Neural cell (in vitro differentiated cells): Measurements from ENCODE around the gene ZNF638. TPM values are rescaled to one million over a fixed set of nuclear protein-coding genes. Genes with fewer than 3 reads are reported as not detected.

ENCODE experiments used
- H2AFZ ChIP-seq: fragments of 200-600, 300-800 bp; sonication (generic), shearing (Covaris generic); 2 replicates; pipeline ENCODE4 v1.6.0; 2014; ENCODE audit warnings: low read depth, mild to moderate bottlenecking, antibody characterized with exemption, low read length, moderate library complexity
- H3F3A ChIP-seq: fragments of 200-600 bp; shearing (Covaris generic); 2 replicates; pipeline ENCODE4 v1.6.1; 2016; ENCODE audit warnings: mild to moderate bottlenecking, moderate library complexity, mixed read lengths, antibody characterized with exemption, low read length; ENCODE audit not compliant: insufficient read depth, poor library complexity, severe bottlenecking
- H3K27ac ChIP-seq: fragments of 200-600, 300-800 bp; sonication (generic), shearing (Covaris generic); 2 replicates; pipeline ENCODE4 v1.5.1; 2014; ENCODE audit warnings: mild to moderate bottlenecking, low read length, moderate library complexity
- H3K27me3 ChIP-seq: fragments of 300-800, 200-600 bp; sonication (generic), shearing (Covaris generic); 2 replicates; pipeline ENCODE4 v1.6.0; 2014; ENCODE audit warnings: mild to moderate bottlenecking, low read depth, low read length, moderate library complexity; ENCODE audit not compliant: insufficient read depth
- H3K36me3 ChIP-seq: fragments of 300-800, 200-600 bp; sonication (generic), shearing (Covaris generic); 2 replicates; pipeline ENCODE4 v1.5.1; 2014; ENCODE audit warnings: mild to moderate bottlenecking, antibody characterized with exemption, low read length, moderate library complexity; ENCODE audit not compliant: insufficient read depth
- H3K4me2 ChIP-seq: fragments of 300-800, 200-600 bp; sonication (generic), shearing (Covaris generic); 2 replicates; pipeline ENCODE4 v1.6.0; 2014; ENCODE audit warnings: mild to moderate bottlenecking, low read length
- H3K4me3 ChIP-seq: fragments of 300-800, 200-600 bp; sonication (generic), shearing (Covaris generic); 2 replicates; pipeline ENCODE4 v1.5.1; 2014; ENCODE audit warnings: mild to moderate bottlenecking, low read length, moderate library complexity
- H3K79me2 ChIP-seq: fragments of 200-600 bp; shearing (Covaris generic); replicated peaks from 2 replicates; pipeline ENCODE4 v1.6.0; 2014; ENCODE audit warnings: mild to moderate bottlenecking, low read length, moderate library complexity; ENCODE audit not compliant: insufficient read depth
- H3K9ac ChIP-seq: fragments of 300-800, 200-600 bp; sonication (generic), shearing (Covaris generic); 2 replicates; pipeline ENCODE4 v1.6.1; 2016; ENCODE audit warnings: mild to moderate bottlenecking, low read length, mixed read lengths
- H3K9me2 ChIP-seq: fragments of 200-600 bp; shearing (Covaris generic); 2 replicates; pipeline ENCODE4 v1.6.1; 2016; ENCODE audit warnings: mild to moderate bottlenecking, low read length, mixed read lengths; ENCODE audit not compliant: insufficient read depth
- H3K9me3 ChIP-seq: fragments of 200-600, 300-800 bp; sonication (generic), shearing (Covaris generic); 2 replicates; pipeline ENCODE4 v1.6.1; 2016; ENCODE audit warnings: mild to moderate bottlenecking, mixed run types, low read length, moderate library complexity, mixed read lengths
- H4K20me1 ChIP-seq: fragments of 200-600 bp; shearing (Covaris generic); 2 replicates; pipeline ENCODE4 v1.6.1; 2016; ENCODE audit warnings: mild to moderate bottlenecking, mixed run types; ENCODE audit not compliant: insufficient read depth
- EP300 ChIP-seq: fragments of 450-650 bp; conservative IDR thresholded peaks from 2 replicates; pipeline ENCODE4 v1.6.1; 2014; ENCODE audit warnings: antibody characterized with exemption, mild to moderate bottlenecking, moderate library complexity; ENCODE audit not compliant: poor library complexity, severe bottlenecking
- EZH2 ChIP-seq: fragments of 200-600, 300-800 bp; shearing (Covaris generic), sonication (generic); IDR thresholded peaks from 2 replicates; pipeline ENCODE4 v1.6.1; 2014; ENCODE audit warnings: antibody characterized with exemption, low read length, borderline replicate concordance, mild to moderate bottlenecking; ENCODE audit not compliant: insufficient read depth, poor library complexity, severe bottlenecking
- MXI1 ChIP-seq: fragments of 450-650 bp; conservative IDR thresholded peaks from 2 replicates; pipeline ENCODE4 v1.6.1; 2014; ENCODE audit warnings: antibody characterized with exemption, mild to moderate bottlenecking; ENCODE audit not compliant: poor library complexity, severe bottlenecking
- POLR2AphosphoS5 ChIP-seq: IDR thresholded peaks from 2 replicates; pipeline ENCODE4 v1.6.1; 2012
- RAD21 ChIP-seq: fragments of 450-650 bp; conservative IDR thresholded peaks from 2 replicates; pipeline ENCODE4 v1.6.1; 2014; ENCODE audit warnings: antibody characterized with exemption, mild to moderate bottlenecking, moderate library complexity
- REST ChIP-seq: IDR thresholded peaks from 2 replicates; pipeline ENCODE4 v1.6.1; 2012; ENCODE audit warnings: borderline replicate concordance
- SMC3 ChIP-seq: fragments of 450-650 bp; conservative IDR thresholded peaks from 2 replicates; pipeline ENCODE4 v1.6.1; 2014; ENCODE audit warnings: antibody characterized with exemption, mild to moderate bottlenecking, moderate library complexity; ENCODE audit not compliant: poor library complexity
- TAF1 ChIP-seq: IDR thresholded peaks from 2 replicates; pipeline ENCODE4 v1.6.1; 2012; ENCODE audit warnings: low read depth
- polyA plus RNA-seq: library from polyadenylated mRNA; depleted of rRNA; stranded (reverse); fragments of >200 nt; gene quantifications from 2 replicates; pipeline ENCODE4 v1.2.3, GENCODE V29; 2014
- TF ChIP-seq, protein P1 (sequence below): fragments of 450-650 bp; IDR thresholded peaks from 2 replicates; pipeline ENCODE4 v1.5.1; 2014; ENCODE audit warnings: antibody characterized with exemption, mild to moderate bottlenecking, moderate library complexity; ENCODE audit not compliant: poor library complexity, severe bottlenecking

The ZNF638 gene
- polyA plus RNA-seq, 1 donor from 2014 or later = 308 TPM

GRCh38 chr2:71422786-71423185 is 91.2 kb downstream of the ZNF638 start:
- Histone ChIP-seq H3K27me3 (no peaks in the 10 kb centered on the region), H3F3A (no peaks in the 10 kb centered on the region), H3K4me3 (no peak overlapping the region), H4K20me1 (no peaks in the 10 kb centered on the region), H3K36me3 (peaks cover 16% of the 10 kb centered on the region), H3K9ac (no peak overlapping the region), H3K79me2 (peaks cover 9% of the 10 kb centered on the region), H3K4me2 (no peak overlapping the region), H2AFZ (no peak overlapping the region), H3K27ac (no peak overlapping the region), H3K9me2 (no peaks in the 10 kb centered on the region), H3K9me3 (no peaks in the 10 kb centered on the region)
- no peak for TF ChIP-seq MXI1
- TF ChIP-seq POLR2AphosphoS5 = no peak
- TF ChIP-seq, protein P1, sequence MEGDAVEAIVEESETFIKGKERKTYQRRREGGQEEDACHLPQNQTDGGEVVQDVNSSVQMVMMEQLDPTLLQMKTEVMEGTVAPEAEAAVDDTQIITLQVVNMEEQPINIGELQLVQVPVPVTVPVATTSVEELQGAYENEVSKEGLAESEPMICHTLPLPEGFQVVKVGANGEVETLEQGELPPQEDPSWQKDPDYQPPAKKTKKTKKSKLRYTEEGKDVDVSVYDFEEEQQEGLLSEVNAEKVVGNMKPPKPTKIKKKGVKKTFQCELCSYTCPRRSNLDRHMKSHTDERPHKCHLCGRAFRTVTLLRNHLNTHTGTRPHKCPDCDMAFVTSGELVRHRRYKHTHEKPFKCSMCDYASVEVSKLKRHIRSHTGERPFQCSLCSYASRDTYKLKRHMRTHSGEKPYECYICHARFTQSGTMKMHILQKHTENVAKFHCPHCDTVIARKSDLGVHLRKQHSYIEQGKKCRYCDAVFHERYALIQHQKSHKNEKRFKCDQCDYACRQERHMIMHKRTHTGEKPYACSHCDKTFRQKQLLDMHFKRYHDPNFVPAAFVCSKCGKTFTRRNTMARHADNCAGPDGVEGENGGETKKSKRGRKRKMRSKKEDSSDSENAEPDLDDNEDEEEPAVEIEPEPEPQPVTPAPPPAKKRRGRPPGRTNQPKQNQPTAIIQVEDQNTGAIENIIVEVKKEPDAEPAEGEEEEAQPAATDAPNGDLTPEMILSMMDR = no peak
- TF ChIP-seq TAF1 = no peak
- no peak for TF ChIP-seq REST
- TF ChIP-seq SMC3 = no peak
- no peak for TF ChIP-seq EP300
- no peak for TF ChIP-seq EZH2
- TF ChIP-seq RAD21 = no peak

- TF ChIP-seq MXI1 = no peak
- no peak for TF ChIP-seq SMC3
- no peak for TF ChIP-seq EP300
- TF ChIP-seq POLR2AphosphoS5 = no peak
- no peak overlapping the region for H3K27ac ChIP-seq
Observed at GRCh38 chr2:71423817-71424420, 92.3 kb downstream of the ZNF638 start.

More at GRCh38 chr2:71423817-71424420, 92.3 kb downstream of the ZNF638 start:
- Histone ChIP-seq H3K9me3 (no peaks in the 10 kb centered on the region), H3K36me3 (peaks cover 16% of the 10 kb centered on the region), H3F3A (no peaks in the 10 kb centered on the region), H3K4me3 (no peak overlapping the region), H3K79me2 (peaks cover 10% of the 10 kb centered on the region), H3K9ac (no peak overlapping the region), H3K27me3 (no peaks in the 10 kb centered on the region), H3K9me2 (no peaks in the 10 kb centered on the region), H2AFZ (no peak overlapping the region), H4K20me1 (no peaks in the 10 kb centered on the region), H3K4me2 (no peak overlapping the region)
